T-helper 9 cell (primary cell): Measurements from ENCODE around the gene SMARCD1.
"Not testable (repeated sequence)": the region's sequence is repeated elsewhere in the genome, so short reads cannot be mapped to it uniquely, and the experiment has no call there.

ENCODE experiments used
- DNase-seq: peaks from one replicate; pipeline ENCODE4 v3.0.0-alpha.2; 2020

SMARCD1 gene

GRCh38 chr12:50078281-50078680 is 6.9 kb upstream of the SMARCD1 start:
- DNase-seq, result no peak

GRCh38 chr12:50079771-50080170 is 5.4 kb upstream of the SMARCD1 start:
- no peak for DNase-seq

- DNase-seq, result no peak
Observed at GRCh38 chr12:50081096-50081808, 3.9 kb upstream of the SMARCD1 start.

- no peak for DNase-seq
Observed at GRCh38 chr12:50082644-50083043, 2.5 kb upstream of the SMARCD1 start.

GRCh38 chr12:50083301-50083700 is 1.8 kb upstream of the SMARCD1 start:
- DNase-seq, result no peak

- DNase-seq, result not testable (repeated sequence)
Observed at GRCh38 chr12:50084409-50084774, 750 bp upstream of the SMARCD1 start.

- no peak for DNase-seq
Observed at GRCh38 chr12:50085615-50086072, 502 bp downstream of the SMARCD1 start.

- no peak for DNase-seq
Observed at GRCh38 chr12:50086148-50086547, 1.0 kb downstream of the SMARCD1 start.

GRCh38 chr12:50087151-50087550 is 2.0 kb downstream of the SMARCD1 start:
- no peak for DNase-seq

- DNase-seq, result no peak
Observed at GRCh38 chr12:50087995-50088394, 2.9 kb downstream of the SMARCD1 start.

- DNase-seq, result peak; percentile 34
Observed at GRCh38 chr12:50088577-50089335, 3.6 kb downstream of the SMARCD1 start.

GRCh38 chr12:50089730-50090129 is 4.6 kb downstream of the SMARCD1 start:
- DNase-seq, result no peak

GRCh38 chr12:50090391-50090790 is 5.2 kb downstream of the SMARCD1 start:
- no peak for DNase-seq

GRCh38 chr12:50097952-50098351 is 12.8 kb downstream of the SMARCD1 start:
- no peak for DNase-seq

- DNase-seq, result no peak
Observed at GRCh38 chr12:50099302-50100008, 14.3 kb downstream of the SMARCD1 start.

GRCh38 chr12:50100561-50100960 is 15.4 kb downstream of the SMARCD1 start:
- no peak for DNase-seq

- no peak for DNase-seq
Observed at GRCh38 chr12:50101663-50102062, 16.5 kb downstream of the SMARCD1 start.

- no peak for DNase-seq
Observed at GRCh38 chr12:50102131-50102531, 17.0 kb downstream of the SMARCD1 start.

GRCh38 chr12:50102646-50103309 is 17.6 kb downstream of the SMARCD1 start:
- DNase-seq, result no peak

GRCh38 chr12:50103351-50103750 is 18.2 kb downstream of the SMARCD1 start:
- DNase-seq, result no peak

GRCh38 chr12:50103767-50104321 is 18.7 kb downstream of the SMARCD1 start, which contains the start of gene GPD1:
GPD1 (plus strand) TSS chr12:50104008; CDS start chr12:50104051, 43 bp downstream.
- DNase-seq, result no peak
